ENCODE measurements around the gene AIFM3.
"Not testable (repeated sequence)": the region's sequence is repeated elsewhere in the genome, so short reads cannot be mapped to it uniquely, and the experiment has no call there.

The AIFM3 gene, protein sequence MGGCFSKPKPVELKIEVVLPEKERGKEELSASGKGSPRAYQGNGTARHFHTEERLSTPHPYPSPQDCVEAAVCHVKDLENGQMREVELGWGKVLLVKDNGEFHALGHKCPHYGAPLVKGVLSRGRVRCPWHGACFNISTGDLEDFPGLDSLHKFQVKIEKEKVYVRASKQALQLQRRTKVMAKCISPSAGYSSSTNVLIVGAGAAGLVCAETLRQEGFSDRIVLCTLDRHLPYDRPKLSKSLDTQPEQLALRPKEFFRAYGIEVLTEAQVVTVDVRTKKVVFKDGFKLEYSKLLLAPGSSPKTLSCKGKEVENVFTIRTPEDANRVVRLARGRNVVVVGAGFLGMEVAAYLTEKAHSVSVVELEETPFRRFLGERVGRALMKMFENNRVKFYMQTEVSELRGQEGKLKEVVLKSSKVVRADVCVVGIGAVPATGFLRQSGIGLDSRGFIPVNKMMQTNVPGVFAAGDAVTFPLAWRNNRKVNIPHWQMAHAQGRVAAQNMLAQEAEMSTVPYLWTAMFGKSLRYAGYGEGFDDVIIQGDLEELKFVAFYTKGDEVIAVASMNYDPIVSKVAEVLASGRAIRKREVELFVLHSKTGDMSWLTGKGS

DNA sequence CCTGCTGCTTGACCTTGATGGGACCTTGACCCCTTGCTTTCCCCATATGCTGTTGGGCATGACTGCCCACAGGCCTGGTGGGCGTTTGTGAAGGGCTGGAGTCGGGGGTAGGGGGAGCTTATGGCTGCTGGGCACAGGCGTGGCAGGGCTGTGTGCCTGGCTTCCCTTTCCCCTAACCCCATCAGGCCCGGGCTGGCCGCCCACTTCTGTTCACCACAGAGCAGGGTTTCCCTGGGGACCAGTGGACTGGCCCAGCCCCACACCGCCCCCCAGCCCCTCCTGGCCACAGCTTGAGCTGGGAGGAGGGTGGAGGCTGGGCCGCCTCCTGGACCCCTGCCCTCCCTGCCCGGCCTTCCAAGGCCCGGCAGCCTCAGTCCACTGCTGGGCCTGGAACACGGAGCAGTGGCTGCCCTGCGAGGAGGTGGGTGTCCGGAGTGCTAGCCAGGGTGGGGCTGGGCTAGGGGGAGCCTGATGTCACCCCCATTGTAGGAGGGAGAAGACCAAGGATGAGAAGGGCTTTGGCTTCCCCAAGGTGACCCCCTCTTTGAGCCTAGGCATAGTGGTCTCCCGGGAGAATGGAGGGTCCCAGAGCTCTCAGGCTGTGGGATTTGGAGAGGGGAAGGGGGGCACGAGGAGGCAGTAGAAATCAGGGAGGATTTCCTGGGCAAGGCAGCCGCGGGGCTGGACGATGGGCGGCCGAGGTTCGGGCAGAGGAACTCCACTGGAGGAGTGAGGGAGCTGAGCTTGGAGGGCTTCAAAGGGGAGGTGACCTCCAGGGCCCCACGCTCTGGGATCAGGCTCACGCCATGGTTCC is at the start of gene AIFM3:
Gene AIFM3 (plus strand): TSS at position 373 of the 814 bp plus-strand sequence. CDS start 690 bp downstream, outside the sequence.
- DNase-seq (ENCODE audit: low read depth), result no peak

DNA sequence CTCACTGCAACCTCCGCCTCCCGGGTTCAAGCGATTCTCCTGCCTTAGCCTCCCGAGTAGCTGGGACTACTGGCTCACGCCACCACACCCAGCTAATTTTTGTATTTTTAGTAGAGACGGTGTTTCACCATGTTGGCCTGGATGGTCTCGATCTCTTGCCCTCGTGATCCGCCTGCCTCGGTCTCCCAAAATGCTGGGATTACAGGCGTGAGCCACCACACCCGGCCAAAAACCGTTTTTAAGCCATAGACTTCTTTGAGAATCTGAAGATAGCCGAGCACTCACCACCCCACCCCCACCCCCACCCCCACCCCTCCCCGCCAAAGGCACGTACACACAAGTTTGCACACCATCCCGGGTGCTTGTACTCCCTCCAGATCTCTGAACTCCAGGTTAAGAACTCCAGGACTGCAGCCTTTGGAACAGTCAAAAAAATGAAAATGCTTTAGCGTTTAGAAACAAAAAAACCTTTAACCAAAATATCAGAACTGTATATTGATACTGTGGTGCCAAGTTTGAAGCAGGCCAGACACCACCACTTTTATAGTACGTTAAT is 48.3 kb upstream of the AIFM3 start:
- no peak for DNase-seq (ENCODE audit: low read depth)

DNA sequence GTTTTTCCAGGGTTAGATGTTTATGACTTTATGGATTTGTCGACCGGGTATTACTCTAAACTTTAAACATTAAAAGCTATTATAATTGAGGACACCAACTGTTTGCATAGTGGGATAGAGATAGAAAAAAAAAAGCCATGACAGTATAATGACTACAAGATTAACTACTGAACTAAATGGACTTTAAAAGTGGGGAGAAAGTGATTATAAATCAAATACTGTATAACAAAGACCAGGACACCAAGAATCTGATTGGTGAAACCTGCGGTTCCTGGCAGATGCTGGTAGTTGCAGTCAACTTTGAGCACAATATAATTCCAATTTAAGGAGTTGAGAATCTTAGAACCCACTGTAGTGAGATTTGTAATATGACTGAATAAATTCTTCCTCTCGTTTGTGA is 47.3 kb upstream of the AIFM3 start:
- DNase-seq (ENCODE audit: low read depth), result no peak

GRCh38 chr22:20920881-20921203 is 46.2 kb upstream of the AIFM3 start:
- DNase-seq (ENCODE audit: low read depth), result no peak

- DNase-seq (ENCODE audit: low read depth), result no peak
Measured at GRCh38 chr22:20922141-20922751, 44.8 kb upstream of the AIFM3 start.

DNA sequence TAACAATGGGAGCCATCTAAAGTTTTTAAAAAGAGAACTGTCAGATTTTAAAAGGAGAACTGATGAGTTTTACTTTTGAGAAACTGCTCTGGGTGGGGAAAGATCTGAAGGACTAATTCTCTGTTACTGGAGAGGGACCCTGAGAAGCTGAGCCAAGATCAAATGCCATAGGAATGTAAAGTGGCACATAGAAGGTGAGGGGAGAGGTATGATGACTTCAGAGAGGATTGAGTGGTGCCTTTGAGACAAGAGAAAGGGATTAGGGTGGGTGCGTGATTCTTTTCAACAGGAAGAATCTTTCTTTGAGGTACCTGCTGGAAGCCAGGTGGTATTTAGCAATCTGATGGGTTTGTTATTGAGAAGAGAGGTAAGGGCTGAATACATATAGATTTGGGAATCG is 40.8 kb upstream of the AIFM3 start:
- DNase-seq (ENCODE audit: low read depth), result no peak

DNA sequence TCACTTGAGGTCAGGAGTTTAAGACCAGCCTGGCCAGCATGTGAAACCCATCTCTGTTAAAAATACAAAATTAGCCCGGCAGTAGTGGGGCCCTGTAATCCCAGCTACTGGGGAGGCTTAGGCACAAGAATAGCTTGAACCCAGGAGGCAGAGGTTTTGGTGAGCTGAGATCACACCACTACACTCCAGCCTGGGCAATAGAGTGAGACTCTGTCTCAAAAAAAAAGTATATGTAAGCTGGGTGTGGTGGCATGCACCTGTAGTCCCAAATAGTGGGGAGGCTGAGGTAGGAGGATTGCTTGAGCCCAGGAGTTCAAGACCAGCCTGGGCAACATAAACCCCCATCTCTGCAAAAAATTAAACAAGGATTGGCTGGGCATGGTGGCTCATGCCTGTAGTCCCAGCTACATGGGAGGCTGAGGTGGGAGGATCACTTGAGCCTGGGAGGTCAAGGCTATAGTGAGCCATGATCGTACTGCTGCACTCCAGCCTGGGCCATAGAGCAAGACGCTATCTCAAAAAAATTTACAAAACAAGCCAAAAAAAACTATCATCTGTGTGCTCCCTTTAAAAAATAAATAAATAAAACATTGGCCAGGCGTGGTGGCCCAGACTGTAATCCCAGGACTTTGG is 39.0 kb upstream of the AIFM3 start:
- DNase-seq (ENCODE audit: low read depth), result no peak

GRCh38 chr22:20928573-20928967 is 38.5 kb upstream of the AIFM3 start:
- no peak for DNase-seq (ENCODE audit: low read depth)

GRCh38 chr22:20930004-20930403 is 37.1 kb upstream of the AIFM3 start:
- no peak for DNase-seq (ENCODE audit: low read depth)

- not testable (repeated sequence) for DNase-seq (ENCODE audit: low read depth)
Measured at GRCh38 chr22:20930435-20930834, 36.6 kb upstream of the AIFM3 start.

- DNase-seq (ENCODE audit: low read depth), result no peak
Measured at GRCh38 chr22:20931126-20931654, 35.9 kb upstream of the AIFM3 start.

- DNase-seq (ENCODE audit: low read depth), result no peak
Measured at GRCh38 chr22:20933910-20934309, 33.1 kb upstream of the AIFM3 start.

GRCh38 chr22:20935049-20935448 is 32.0 kb upstream of the AIFM3 start:
- DNase-seq (ENCODE audit: low read depth), result not testable (repeated sequence)

DNA sequence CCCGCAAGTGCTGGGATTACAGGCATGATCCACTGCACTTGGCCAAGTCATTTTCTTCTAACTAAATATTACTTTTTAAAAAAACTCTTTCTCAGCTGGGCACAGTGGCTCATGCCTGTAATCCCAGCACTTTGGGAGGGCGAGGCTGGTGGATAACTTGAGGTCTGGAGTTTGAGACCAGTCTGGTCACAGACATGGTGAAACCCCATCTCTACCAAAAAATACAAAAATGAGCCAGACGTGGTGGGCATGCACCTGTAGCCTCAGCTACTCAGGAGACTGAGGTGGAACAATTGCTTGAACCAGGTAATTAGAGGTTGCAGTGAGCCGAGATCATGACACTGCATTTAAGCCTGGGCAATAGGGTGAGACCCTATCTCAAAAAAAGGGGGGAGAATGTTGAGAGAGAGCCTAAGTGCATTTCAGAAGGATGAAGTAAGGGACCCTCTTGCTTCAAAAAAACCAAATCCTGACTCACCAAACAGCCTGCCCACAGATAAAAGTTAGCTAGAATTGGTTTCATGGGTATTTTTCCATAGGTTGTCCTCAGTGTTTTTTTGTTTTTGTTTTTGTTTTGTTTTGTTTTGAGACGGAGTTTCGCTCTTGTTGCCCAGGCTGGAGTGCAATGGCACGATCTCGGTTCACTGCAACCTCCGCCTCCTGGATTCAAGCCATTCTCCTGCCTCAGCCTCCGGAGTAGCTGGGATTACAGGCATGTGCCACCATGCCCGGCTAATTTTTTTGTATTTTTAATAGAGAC is 31.1 kb upstream of the AIFM3 start:
- DNase-seq (ENCODE audit: low read depth), result not testable (repeated sequence)

DNA sequence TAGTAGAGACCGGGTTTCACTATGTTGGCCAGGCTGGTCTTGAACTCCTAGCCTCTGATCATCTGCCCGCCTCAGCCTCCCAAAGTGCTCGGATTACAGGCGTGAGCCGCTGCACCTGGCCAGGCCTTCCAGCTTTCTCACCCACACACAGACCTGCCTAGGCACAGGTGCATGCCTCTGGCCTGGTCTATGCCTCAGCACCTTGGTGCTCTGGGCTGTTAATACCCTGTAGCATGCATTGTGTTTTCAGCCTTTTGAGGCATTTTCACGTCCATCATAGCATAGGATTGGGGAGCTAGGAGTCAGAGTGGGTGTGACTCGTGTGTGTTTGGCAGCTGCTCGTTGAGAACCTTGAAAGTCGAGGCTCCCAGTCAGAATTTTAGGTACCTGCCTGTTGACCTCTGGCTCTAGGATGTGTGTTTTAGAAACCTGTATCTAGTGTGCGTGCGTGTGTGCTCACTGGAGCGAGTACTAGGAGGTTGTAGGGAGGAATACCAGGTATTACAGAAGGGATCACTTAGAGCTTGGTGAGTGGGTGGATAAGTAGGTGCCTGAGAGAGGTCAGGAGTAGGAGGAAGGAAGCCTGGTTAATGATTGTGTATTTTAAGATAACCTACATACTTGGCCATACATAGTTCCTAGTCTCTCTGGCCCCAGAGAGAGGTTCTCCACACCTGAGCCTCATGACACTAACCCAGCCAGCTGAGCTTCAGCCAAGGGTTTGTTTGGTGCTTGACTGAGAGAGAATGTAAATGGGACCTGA is 29.8 kb upstream of the AIFM3 start:
- DNase-seq (ENCODE audit: low read depth), result no peak

- no peak for DNase-seq (ENCODE audit: low read depth)
Measured at GRCh38 chr22:20937794-20938671, 29.0 kb upstream of the AIFM3 start.

DNA sequence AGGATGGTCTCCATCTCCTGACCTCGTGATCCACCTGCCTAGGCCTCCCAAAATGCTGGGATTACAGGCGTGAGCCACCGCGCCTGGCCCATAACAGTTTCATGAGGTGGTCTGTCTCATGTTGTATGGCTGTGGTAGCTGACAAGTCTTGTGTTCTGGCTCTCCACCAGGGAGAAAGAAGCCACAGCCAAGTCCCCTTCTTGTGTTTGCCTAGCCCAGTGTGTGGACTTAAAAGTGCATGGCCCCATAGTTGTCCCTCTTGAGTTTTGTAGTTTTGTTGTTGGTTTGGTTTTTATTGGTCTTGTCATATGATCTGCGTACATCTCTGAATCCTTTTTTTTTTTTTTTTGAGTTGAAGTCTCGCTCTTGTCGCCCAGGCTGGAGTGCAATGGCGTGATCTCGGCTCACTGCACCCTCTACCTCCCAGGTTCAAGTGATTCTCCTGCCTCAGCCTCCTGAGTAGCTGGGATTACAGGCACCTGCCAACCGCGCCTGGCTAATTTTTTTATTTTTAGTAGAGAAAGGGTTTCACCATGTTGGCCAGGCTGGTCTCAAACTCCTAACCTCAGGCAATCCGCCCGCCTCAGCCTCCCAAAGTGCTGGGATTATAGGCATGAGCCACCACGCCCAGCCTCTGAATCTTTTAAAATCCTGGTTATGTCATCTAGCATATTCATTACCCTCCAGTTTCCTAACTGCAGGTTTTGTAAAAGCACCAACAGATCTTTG is 27.4 kb upstream of the AIFM3 start:
- DNase-seq (ENCODE audit: low read depth), result not testable (repeated sequence)

GRCh38 chr22:20940186-20940651 is 26.8 kb upstream of the AIFM3 start:
- DNase-seq (ENCODE audit: low read depth), result no peak
